Stimulated activated CD8-positive, alpha-beta memory T cell treated with anti-CD3 and anti-CD28 coated beads, Interleukin-7, amount 100 ng/mL, for 24 hours (primary cell): ENCODE measurements around the gene CDC42BPB.

Experiments
- DNase-seq: peaks from one replicate; pipeline ENCODE4 v3.0.0-alpha.2; 2020; ENCODE audit warnings: low read depth

The CDC42BPB gene

DNA sequence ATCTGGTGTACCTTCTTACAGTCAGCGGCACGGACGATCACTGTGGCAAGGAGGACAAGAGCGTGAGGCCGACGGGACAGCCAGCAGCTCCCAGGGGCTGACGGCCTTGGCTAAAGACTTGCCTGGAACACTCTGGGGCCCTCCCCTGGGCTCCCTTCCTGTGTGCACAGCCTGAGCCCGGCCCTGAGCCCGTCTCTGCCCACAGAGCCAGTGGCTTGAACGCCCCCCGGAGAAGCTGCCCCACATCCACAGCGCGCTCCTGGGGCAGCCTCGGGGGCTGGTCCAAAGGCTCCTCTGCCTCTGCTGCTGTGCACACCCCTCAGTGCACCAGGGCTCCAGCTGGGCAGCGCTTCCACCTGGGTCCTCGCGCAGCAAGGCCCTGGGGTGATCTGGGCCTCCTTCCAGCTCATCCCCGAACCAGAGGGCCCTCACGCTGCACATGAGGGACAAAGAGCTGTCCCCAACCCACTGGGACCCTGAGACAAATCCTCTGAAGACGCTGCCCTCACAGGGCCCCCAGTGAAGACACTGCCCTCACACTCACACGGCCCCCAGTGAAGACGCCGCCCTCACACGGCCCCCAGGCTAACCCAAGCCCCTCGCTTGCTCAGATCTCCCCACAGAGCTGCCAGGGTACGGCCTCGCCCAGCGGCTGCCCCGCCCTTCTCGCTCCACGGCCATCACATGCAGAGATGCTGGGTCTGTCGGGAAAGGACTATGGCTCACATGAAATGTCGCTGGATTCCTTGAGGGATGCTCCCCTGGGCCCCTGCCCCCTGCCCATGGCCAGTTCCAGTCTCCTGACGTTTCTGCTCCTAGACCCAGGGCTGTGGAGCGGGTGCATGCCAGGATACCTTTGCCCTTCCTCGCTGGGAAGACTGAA is 112.7 kb downstream of the CDC42BPB start:
- DNase-seq, result no peak

DNA sequence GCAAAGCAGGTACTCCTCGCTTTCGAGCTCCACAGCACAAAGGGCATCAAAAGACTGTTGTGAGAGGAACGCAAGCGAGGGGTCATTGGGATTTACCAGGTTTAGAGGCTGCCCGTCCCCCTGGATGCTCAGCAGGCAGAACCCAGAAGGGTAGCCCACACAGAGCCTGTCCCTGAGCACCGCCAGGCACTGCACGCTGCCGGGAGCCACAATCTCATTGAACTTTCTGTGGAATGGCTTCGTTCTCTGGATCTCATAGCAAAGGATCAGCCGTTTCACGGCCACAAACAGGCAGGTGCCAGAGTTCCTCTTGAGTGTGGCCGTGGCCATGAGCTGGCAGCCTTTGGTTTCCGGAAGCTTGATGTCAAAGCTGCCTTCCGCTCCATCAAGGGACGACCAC is 113.4 kb downstream of the CDC42BPB start:
- no peak for DNase-seq

GRCh38 chr14:102943454-102943853 is 113.9 kb downstream of the CDC42BPB start:
- no peak for DNase-seq

- no peak for DNase-seq
Measured at GRCh38 chr14:102942069-102942468, 115.3 kb downstream of the CDC42BPB start.

DNA sequence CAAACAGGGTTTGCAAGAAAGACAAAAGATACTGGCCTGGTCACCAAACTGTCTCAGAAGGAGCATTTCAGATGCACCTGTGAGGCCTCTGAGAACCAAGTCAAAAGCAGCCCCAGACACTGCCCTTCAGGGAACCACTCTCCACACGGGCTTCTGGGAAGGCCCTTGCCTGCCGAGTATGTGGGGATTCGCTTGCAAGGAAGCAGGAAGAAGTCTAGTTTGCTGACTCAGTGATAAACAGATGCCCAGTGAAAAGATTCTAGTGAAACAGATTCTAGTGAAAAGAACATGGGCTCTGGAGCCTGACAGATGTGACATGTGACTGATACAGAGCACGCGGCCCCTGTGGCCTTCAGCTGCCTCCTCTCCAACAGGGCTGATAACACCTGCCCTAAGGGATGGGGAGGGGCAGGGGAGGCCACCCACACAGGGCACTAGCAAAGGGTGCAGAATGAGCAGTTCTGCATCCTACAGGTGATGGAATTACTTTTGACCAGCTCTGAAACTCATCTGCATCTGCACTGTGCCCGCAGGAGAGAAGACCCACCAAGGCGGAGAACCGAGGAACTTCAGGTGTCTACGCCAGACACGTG is 115.8 kb downstream of the CDC42BPB start:
- DNase-seq, result no peak

DNA sequence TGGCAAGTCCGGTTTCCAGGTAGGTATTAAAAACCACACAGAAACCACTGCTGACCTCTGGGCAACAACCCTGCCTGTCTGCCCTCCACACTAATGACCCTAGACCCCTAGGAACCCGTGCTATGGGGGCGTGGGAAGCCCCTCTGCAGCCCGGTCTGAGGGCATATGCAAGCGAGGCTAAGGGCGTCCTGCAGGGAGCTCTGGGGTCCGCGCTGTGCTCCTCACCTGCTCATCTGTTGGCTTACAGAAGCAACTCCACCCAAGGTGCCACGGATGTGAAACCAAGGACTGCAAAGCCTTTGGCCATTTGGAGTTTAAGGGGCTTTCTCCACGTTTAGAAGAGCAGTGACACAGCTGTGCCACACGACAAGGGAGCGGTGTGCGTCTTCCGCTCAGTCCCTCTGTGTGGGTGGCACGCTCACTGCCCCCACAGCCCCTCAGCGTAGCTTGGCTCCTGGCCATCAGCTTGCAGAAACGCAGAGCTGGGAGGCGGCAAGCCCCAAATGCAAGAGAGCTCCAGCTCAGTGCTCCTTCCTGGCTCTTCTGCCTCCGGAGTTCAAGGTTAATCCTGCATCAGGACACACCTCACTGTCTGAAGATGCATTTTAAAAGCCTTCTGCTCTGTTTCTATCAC is 116.5 kb downstream of the CDC42BPB start:
- DNase-seq, result no peak

GRCh38 chr14:102939820-102940561 is 117.4 kb downstream of the CDC42BPB start:
- DNase-seq, result no peak

DNA sequence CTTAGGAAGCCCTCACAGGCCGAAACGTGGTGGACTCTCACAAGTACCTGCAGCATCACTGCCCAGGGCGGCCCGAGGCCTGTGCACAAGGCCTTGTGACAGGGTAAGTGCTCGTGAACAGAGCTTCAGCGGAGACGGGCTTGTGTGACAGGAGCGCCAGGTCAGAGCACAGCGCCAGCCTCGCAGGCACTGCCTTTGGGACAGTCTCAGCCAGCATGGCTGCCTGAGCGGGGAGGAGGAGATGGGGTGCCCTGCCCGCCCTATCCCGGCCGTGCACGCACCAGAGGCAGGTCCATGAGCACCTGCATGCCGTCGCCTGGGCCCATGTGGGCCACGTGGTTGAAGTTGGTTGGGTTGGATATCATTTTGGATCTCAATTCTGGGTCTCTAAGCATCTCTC is 118.0 kb downstream of the CDC42BPB start:
- no peak for DNase-seq

DNA sequence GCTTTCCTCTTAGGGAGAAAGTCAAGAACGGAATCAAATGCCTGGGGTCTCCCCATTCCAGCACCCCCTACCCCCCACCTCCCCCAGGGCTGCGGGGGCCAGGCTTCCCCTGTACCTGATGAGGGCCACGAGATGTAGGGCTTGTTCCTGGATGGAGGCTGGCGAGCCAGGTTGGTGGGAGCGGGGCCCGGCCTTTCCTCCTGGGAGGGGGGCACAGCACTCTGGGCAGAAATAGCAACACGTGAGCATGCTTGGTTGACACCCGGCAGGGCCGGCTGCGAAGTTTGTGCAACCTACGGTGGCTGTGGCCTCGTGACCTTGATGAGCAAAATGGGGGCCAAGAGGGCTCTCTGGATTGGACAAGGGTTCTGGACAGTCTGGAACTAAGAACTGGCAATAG is 119.2 kb downstream of the CDC42BPB start:
- DNase-seq, result no peak

GRCh38 chr14:102937331-102938175 is 119.8 kb downstream of the CDC42BPB start:
- no peak for DNase-seq

DNA sequence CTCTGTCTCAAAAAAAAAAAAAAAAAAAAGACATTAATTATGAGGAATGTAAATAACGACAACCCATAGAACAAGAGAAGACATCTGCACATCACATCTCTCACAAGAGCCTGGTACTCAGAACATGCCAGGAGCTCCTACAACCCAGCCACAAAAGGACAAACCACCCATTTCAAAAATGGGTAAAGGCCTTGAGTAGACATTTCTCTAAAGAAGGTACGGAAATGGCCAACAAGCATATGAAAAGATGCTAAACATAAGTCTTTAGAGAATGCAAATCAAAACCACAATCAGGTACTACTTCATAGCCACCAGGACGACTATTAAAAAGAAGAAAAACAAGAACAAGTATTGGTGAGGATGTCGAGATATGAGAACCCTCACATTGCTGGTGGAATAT is 121.6 kb downstream of the CDC42BPB start:
- DNase-seq, result no peak

- no peak for DNase-seq
Measured at GRCh38 chr14:102933618-102934231, 123.6 kb downstream of the CDC42BPB start.

DNA sequence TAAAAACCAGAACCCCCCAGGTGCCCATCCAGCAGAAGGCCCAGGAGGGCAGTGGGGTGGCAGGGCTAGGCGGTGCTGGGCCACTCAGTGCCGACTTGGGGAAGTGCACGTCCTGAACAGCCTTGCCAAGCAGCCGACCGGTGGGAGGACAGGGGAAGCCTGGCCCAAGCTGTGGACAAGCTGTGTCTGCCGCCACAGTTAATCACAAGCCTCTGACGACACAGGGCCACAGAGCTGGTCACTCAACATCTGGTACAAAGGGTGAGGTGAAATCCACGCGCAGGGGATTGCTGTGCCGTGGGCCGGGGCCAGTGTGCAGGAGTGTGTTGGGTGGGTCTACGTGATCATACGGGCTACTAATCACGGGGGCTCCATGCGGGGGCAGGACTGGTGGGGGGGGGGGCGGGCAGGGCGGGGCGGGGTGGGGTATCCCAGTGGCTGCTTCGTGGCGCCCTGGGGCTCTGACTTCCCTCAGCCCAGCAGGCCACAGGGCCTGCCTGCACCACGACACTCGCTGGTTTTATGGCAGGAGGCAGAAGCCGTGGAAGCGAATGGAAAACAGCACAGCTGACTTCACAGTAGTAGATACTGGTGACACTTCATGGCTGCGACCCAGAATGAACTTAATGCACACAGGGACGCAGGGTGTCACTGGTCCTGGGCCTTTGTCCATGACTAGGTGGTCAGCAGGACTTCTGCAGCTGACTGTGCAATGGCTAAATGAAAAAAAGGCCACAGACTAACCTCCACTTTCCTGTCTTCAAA is 124.7 kb downstream of the CDC42BPB start:
- no peak for DNase-seq

DNA sequence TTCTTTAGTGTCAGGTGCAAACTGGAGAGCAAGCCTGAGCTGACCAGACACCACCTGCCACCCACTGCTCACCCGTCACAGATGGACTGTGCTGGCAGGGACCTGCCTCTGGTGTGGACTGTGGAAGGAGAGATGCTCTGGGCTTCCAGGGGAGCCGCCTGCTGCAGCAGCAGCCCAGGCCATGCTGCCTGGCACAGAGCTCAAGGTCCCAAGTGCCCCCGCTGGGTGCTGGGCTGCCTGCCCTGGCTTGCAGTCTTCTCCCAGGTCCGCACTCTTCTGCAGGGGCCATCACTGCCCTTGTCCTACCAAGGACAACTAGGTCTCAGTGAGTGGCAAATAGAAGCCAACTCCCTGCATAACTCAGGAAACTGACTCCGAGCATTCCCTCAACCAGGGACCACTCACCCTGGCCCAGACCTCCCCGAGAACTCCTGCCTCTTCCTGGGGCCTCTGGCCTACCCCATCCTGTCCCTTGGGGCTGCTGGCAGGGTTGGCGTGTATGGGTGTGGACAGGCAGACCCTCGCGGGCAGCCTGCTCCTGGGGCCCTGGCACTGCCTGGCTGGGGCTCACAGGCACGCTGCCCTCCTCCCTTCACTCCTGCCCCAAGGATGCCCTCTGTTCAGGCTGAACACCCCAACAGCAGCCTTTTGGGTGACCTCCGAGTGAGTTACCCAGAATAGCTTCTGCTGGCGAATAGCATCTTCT is 125.6 kb downstream of the CDC42BPB start:
- no peak for DNase-seq

DNA sequence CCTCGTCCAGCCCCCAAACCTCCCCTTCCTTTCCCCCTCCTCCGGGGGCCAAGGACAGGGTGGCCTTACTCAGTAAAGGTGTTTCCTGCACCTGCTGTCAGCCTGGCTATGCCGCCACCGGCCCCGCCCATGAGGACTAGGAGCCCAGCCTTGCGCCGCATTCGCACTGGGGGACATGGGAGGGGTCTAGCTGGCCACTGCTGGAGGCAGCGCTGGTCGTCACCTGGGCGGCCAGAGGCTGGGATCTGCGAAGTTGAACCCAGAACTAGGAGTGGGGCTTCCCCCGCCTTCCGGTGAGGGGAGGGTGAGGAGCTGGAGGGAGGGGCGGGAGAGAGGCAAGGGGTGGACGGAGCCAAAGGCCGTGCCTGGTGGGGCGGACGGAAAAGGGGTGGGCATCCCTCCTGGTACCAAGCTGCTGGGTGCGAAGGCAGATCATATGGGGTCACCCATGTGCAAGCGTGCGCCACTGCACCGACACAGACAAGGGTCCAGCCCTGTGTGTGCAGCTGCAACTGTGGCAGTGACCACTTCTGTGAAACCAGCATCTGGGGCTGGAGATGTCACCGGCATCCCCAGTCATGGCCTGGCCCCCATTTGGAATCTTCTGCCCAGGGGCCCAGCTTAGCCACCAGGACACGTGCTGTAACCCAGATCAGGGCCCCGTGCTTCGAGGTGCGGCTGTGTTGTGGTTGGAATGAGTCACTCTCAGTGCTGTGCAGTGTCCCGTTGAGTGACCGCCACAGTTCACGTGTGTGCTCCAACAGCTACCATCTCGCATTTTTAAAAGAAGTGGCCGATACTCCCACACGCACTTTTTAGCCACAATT is 126.4 kb downstream of the CDC42BPB start:
- DNase-seq, result no peak

- DNase-seq, result no peak
Measured at GRCh38 chr14:102930138-102930752, 127.1 kb downstream of the CDC42BPB start.

DNA sequence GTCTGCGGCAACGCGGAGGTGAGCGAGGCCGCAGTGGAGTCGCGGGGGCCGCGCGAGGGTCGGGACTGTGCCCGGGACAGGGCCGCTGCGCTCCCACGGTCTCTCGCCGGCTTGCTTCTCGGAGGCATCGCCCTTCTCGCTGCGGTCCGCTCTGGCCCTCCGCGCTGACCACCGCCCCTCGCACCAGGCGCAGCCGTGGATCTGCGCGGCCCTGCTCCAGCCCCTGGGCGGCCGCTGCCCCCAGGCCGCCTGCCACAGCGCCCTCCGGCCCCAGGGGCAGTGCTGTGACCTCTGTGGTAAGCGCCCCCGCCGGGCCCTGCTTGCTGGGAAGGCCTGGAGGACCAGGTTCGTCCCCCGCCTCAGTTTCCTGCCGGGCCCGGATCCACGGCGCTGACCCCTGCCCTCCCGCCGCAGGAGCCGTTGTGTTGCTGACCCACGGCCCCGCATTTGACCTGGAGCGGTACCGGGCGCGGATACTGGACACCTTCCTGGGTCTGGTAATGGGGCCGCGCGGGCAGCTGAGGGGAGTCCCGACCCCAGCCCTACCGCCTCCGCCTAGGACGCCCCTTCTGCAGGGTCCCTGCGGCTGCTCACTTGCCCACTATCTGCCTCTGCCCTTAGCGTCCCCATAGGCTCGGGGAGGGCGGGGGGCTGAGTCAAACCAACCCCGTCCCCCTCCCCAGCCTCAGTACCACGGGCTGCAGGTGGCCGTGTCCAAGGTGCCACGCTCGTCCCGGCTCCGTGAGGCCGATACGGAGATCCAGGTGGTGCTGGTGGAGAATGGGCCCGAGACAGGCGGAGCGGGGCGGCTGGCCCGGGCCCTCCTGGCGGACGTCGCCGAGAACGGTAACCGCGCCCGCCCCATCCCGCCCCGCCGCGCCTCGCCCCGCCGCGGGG is 127.9 kb downstream of the CDC42BPB start:
- no peak for DNase-seq
